NCI-H187 (cell line): ENCODE data around the gene CDO1.

ENCODE experiments used
- DNase-seq, 2 experiments: peaks; one replicate each; lab custom pipeline; 2025; lab: John Stamatoyannopoulos, UW

Gene CDO1

GRCh38 chr5:115785381-115786065, 30.9 kb downstream of the CDO1 start:
- DNase-seq: no peak

- DNase-seq: no peak
Measured at GRCh38 chr5:115778417-115778816, 38.0 kb downstream of the CDO1 start.

GRCh38 chr5:115776989-115777388, 39.5 kb downstream of the CDO1 start:
- no peak for DNase-seq

- DNase-seq: no peak
Measured at GRCh38 chr5:115775999-115776398, 40.5 kb downstream of the CDO1 start.

DNA sequence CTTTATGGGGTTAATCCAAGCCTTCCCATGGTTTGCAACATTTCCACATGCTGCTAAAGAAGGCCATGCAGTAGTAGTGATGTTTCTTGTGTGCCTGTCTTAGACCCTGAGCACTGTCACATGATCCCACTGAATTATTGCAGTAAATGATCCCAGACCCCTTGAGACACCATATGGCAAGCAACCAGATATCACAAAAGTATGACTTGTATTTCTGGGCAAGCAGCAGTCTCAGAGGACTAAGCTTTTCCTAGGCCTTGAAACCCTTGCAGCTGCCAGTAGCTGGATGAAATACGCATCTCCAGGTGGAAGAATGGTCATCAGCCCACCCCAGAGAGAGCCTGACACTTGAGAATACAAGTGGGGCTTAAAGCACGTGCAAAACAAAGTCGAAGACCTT, 41.8 kb downstream of the CDO1 start:
- no peak for DNase-seq

- DNase-seq: no peak
Measured at GRCh38 chr5:115772731-115773475, 43.6 kb downstream of the CDO1 start.

DNA sequence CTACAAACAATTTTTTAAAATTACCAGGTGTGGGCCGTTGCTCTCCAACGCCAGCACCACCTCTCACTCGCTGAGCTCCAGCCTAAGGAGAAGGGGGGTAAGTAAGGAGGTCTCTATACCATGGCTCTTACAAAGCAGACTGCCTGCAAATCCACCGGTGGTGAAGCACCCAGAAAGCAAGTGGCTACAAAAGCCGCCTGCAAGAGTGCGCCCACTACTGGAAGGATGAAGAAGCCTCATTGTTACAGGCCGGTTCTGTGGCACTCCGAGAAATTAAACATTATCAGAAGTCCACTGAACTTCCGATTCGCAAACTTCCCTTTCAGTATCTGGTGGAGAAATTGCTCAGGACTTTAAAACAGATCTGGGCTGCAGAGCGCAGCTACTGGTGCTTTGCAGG, 46.0 kb downstream of the CDO1 start:
- DNase-seq: no peak

DNA sequence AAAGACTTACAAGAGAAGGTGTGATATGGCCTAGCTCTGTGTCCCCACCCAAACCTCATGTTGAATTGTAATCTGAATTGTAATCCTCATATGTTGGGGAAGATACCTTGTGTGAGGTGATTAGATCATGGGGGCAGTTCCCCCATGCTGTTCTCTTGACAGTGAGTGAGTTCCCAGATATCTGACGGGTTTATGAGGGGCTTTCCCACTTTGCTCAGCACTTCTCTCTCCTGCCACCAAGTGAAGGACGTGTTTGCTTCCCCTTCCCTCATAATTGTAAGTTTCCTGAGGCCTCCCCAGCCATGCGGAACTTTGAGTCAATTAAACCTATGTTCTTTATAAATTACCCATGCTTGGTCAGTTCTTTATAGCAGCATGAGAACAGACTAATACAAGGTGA, 49.0 kb downstream of the CDO1 start:
- no peak for DNase-seq

GRCh38 chr5:115766608-115767007, 49.9 kb downstream of the CDO1 start:
- DNase-seq: no peak

DNA sequence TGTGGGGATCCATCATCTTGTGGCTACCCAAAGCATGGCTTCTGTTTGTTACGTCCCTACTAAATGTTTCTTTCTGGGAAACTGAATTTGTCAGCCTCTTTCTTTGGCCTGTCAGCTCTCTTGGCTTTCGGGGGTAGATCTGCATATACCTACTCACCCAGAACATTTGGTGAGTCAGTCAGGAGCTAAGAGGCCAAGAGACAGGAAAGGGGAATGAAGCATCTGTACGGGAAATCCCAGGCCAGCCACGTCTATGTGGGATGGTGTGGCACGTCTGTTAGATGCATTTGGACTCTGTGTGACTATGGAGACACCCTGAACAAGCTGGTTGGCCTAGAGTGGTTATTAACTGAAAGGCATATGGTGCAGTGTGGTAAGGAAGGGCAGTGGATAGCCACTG, 58.1 kb downstream of the CDO1 start:
- no peak for DNase-seq

GRCh38 chr5:115755675-115756074, 60.8 kb downstream of the CDO1 start:
- no peak for DNase-seq
